CD4-positive, alpha-beta T cell (primary cell): ENCODE results near the gene STK11. TPM values are rescaled to one million over a fixed set of nuclear protein-coding genes. Genes with fewer than 3 reads are reported as not detected.

Experiments used
- ATAC-seq: fragments of 200-7000 bp; cut with Tn5 transposase; one replicate; pipeline ENCODE4 v1.10.0; 2022; ENCODE audit warnings: mild to moderate bottlenecking; ENCODE audit not compliant: poor library complexity
- CTCF ChIA-PET: fragments of 350-600 bp; sonication (Branson Sonifier 250); formaldehyde crosslinking; loops from one replicate; lab custom pipeline; 2021; ENCODE audit warnings: antibody characterized with exemption, inconsistent platforms; lab: Charles Lee
- POLR2A ChIA-PET: fragments of 350-600 bp; sonication (Branson Sonifier 250); formaldehyde crosslinking; loops from one replicate; lab custom pipeline; 2021; ENCODE audit warnings: antibody characterized with exemption, inconsistent platforms; lab: Charles Lee
- DNase-seq, 14 experiments: peaks; one replicate each; pipeline ENCODE4 v3.0.0-alpha.2; 2013 to 2020; ENCODE audit warnings: mixed read lengths in 2 of 14
- H3K27ac ChIP-seq, 2 donors: one replicate each; pipeline versions ENCODE4 v1.5.1 to v1.7.0; 2013; ENCODE audit warnings: low read length in 2 of 2, low read depth in 1 of 2, mild to moderate bottlenecking in 1 of 2
- H3K27me3 ChIP-seq, 2 experiments: 1 replicate in 1 of 2; 2 replicates in 1 of 2; pipeline versions ENCODE4 v1.6.1 to v1.7.0; 2013; ENCODE audit warnings: low read length in 2 of 2, control low read depth in 1 of 2, mild to moderate bottlenecking in 1 of 2, moderate library complexity in 1 of 2; ENCODE audit not compliant: insufficient read depth in 2 of 2, control insufficient read depth in 1 of 2
- H3K36me3 ChIP-seq: one replicate; pipeline ENCODE4 v1.6.1; 2013; ENCODE audit warnings: low read length, control low read depth; ENCODE audit not compliant: insufficient read depth
- H3K4me1 ChIP-seq: one replicate; pipeline ENCODE4 v1.6.1; 2013; ENCODE audit warnings: low read length, control low read depth; ENCODE audit not compliant: insufficient read depth
- H3K4me3 ChIP-seq: one replicate; pipeline ENCODE4 v1.5.1; 2013; ENCODE audit warnings: mild to moderate bottlenecking, low read length, moderate library complexity
- H3K9me3 ChIP-seq, 2 experiments: 1 replicate in 1 of 2; 2 replicates in 1 of 2; pipeline versions ENCODE4 v1.6.1 to v1.7.0; 2013; ENCODE audit warnings: low read length in 2 of 2, mild to moderate bottlenecking in 2 of 2, control low read depth in 1 of 2, moderate library complexity in 1 of 2; ENCODE audit not compliant: control insufficient read depth in 1 of 2, insufficient read depth in 1 of 2
- H3K27ac Mint-ChIP-seq: one replicate; pipeline ENCODE4 v1.8.0; 2020; ENCODE audit warnings: mixed read lengths
- H3K27me3 Mint-ChIP-seq: one replicate; pipeline ENCODE4 v1.8.0; 2021; ENCODE audit warnings: mixed read lengths
- H3K36me3 Mint-ChIP-seq: one replicate; pipeline ENCODE4 v1.8.0; 2021; ENCODE audit warnings: low read depth, mixed read lengths
- H3K4me1 Mint-ChIP-seq: one replicate; pipeline ENCODE4 v1.8.0; 2021; ENCODE audit warnings: low read depth, mixed read lengths
- H3K4me3 Mint-ChIP-seq: one replicate; pipeline ENCODE4 v1.8.0; 2020; ENCODE audit warnings: mild to moderate bottlenecking, mixed read lengths
- H3K9me3 Mint-ChIP-seq: one replicate; pipeline ENCODE4 v1.8.0; 2020; ENCODE audit warnings: mixed read lengths
- CTCF ChIP-seq: fragments of 200-600 bp; IDR thresholded peaks from one replicate; pipeline ENCODE4 v1.8.0; 2022; ENCODE audit warnings: antibody characterized with exemption, mild to moderate bottlenecking
- intact Hi-C, 2 experiments: fragments of 100-400 bp; cut with DNase I in 1 of 2; cut with micrococcal nuclease in 1 of 2; formaldehyde crosslinking; loops; one replicate each; pipeline versions ENCODE4 v1.15.1 to v1.9.0; 2023 to 2025; cut with DNase I, micrococcal nuclease
- total RNA-seq, 174 experiments: library from RNA in 2 of 174; stranded (reverse) in 2 of 174; gene quantifications; one replicate each; pipeline ENCODE4 v1.2.3 and lab custom pipeline; 2021 to 2026

Gene STK11
- total RNA-seq, 2 experiments from 2014 or later = 49.7 to 53.0 TPM

GRCh38 chr19:1220477-1220930 lies 14.9 kb downstream of the STK11 start:
- no peak overlapping the region for H3K4me3 ChIP-seq
- no peak overlapping the region for H3K4me3 Mint-ChIP-seq
- H3K27me3 ChIP-seq = no peaks in the 10 kb centered on the region
- H3K36me3 Mint-ChIP-seq = peaks cover 7% of the 10 kb centered on the region
- CTCF ChIA-PET = no interaction called here
- peaks cover 50% of the 10 kb centered on the region for H3K36me3 ChIP-seq
- no peak for TF ChIP-seq CTCF
- H3K4me1 Mint-ChIP-seq = no peaks in the 10 kb centered on the region
- no peaks in the 10 kb centered on the region for H3K27me3 Mint-ChIP-seq
- no peak for ATAC-seq
- POLR2A ChIA-PET = no interaction called here
- H3K9me3 ChIP-seq = no peaks in the 10 kb centered on the region
- H3K27ac ChIP-seq = no peak overlapping the region
- H3K9me3 Mint-ChIP-seq = no peaks in the 10 kb centered on the region
- intact Hi-C loops = no loop called here
- DNase-seq = no peak
- no peaks in the 10 kb centered on the region for H3K4me1 ChIP-seq
- no peak overlapping the region for H3K27ac Mint-ChIP-seq

- no peaks in the 10 kb centered on the region for H3K9me3 ChIP-seq
- DNase-seq (no peak), ATAC-seq (no peak)
- no peaks in the 10 kb centered on the region for H3K27me3 ChIP-seq
- Mint-ChIP-seq H3K36me3 (peaks cover 7% of the 10 kb centered on the region), H3K4me1 (no peaks in the 10 kb centered on the region), H3K4me3 (no peak overlapping the region), H3K9me3 (no peaks in the 10 kb centered on the region), H3K27me3 (no peaks in the 10 kb centered on the region), H3K27ac (no peak overlapping the region)
- TF ChIP-seq CTCF = no peak
- CTCF ChIA-PET = interaction anchor here (0.6 kb wide), 1 partner anchor 1321 kb away, joined by 3 read pairs; no protein-coding TSS in a partner anchor
- intact Hi-C loops = no loop called here
- no peak overlapping the region for H3K27ac ChIP-seq
- H3K4me1 ChIP-seq = no peaks in the 10 kb centered on the region
- peaks cover 50% of the 10 kb centered on the region for H3K36me3 ChIP-seq
- POLR2A ChIA-PET = interaction anchor here (0.6 kb wide), 1 partner anchor 90 kb away, joined by 3 read pairs; no protein-coding TSS in a partner anchor
- H3K4me3 ChIP-seq = no peak overlapping the region
These were observed 15.7 kb downstream of the STK11 start for GRCh38 chr19:1220976-1221903.

DNA sequence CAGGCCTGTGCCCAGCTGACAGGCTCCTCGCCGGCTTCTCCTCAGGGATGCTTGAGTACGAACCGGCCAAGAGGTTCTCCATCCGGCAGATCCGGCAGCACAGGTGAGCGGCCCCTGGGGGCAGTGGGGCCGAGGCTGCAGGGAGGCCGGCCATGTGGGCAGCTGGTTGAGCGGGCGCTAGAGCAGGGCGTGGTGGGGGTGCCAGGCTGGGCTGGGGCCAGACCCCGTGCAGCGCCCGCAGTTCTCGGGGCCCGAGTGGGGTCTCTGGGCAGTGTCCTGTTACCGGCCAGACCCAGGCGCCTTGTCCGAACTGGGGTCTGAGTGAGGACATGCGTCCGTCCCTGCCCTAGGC lies 16.3 kb downstream of the STK11 start:
- no peaks in the 10 kb centered on the region for H3K4me1 Mint-ChIP-seq
- no peak overlapping the region for H3K4me3 ChIP-seq
- H3K36me3 ChIP-seq = peaks cover 46% of the 10 kb centered on the region
- no peaks in the 10 kb centered on the region for H3K9me3 Mint-ChIP-seq
- H3K9me3 ChIP-seq = peaks cover 0 to 3% of the 10 kb centered on the region in 2 experiments
- ATAC-seq (no peak), DNase-seq (no peak)
- H3K27ac ChIP-seq = no peak overlapping the region
- ChIA-PET CTCF (no interaction called here), POLR2A (no interaction called here)
- H3K36me3 Mint-ChIP-seq = peaks cover 7% of the 10 kb centered on the region
- no peak overlapping the region for H3K27ac Mint-ChIP-seq
- no peak overlapping the region for H3K4me3 Mint-ChIP-seq
- H3K27me3 Mint-ChIP-seq = no peaks in the 10 kb centered on the region
- H3K4me1 ChIP-seq = no peaks in the 10 kb centered on the region
- H3K27me3 ChIP-seq = no peaks in the 10 kb centered on the region
- no peak for TF ChIP-seq CTCF
- intact Hi-C loops = no loop called here
